ENCODE data around the gene NDUFB2.
"Not testable (repeated sequence)": the region's sequence is repeated elsewhere in the genome, so short reads cannot be mapped to it uniquely, and the experiment has no call there.

- TF ChIP-seq, protein P1, sequence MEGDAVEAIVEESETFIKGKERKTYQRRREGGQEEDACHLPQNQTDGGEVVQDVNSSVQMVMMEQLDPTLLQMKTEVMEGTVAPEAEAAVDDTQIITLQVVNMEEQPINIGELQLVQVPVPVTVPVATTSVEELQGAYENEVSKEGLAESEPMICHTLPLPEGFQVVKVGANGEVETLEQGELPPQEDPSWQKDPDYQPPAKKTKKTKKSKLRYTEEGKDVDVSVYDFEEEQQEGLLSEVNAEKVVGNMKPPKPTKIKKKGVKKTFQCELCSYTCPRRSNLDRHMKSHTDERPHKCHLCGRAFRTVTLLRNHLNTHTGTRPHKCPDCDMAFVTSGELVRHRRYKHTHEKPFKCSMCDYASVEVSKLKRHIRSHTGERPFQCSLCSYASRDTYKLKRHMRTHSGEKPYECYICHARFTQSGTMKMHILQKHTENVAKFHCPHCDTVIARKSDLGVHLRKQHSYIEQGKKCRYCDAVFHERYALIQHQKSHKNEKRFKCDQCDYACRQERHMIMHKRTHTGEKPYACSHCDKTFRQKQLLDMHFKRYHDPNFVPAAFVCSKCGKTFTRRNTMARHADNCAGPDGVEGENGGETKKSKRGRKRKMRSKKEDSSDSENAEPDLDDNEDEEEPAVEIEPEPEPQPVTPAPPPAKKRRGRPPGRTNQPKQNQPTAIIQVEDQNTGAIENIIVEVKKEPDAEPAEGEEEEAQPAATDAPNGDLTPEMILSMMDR (IDR thresholded peaks at IDR 0.05): not testable (repeated sequence)
- TF ChIP-seq POLR2A (IDR thresholded peaks at IDR 0.05): not testable (repeated sequence)
Observed at GRCh38 chr7:140676956-140677355, 19.6 kb upstream of the NDUFB2 start.

Data from transverse colon (tissue), 3 donors.